Spleen (tissue), 11 donors: ENCODE data around the gene MCHR1. TPM values are rescaled to one million over a fixed set of nuclear protein-coding genes. Genes with fewer than 3 reads are reported as not detected.

Experiments
- DNase-seq: peaks from one replicate; pipeline ENCODE4 v3.0.0-alpha.2; 2020
- H3K27ac ChIP-seq, 8 donors: fragments of 200-600 bp; sonication (generic) in 7 of 8; 1 replicate in 4 of 8; 2 replicates in 4 of 8; pipeline versions ENCODE4 v1.5.0 to v1.8.0; 2016 to 2021; ENCODE audit warnings: inconsistent platforms in 4 of 8, mild to moderate bottlenecking in 4 of 8, moderate library complexity in 1 of 8
- H3K27me3 ChIP-seq, 7 donors: fragments of 200-600 bp; sonication (generic) in 6 of 7; replicated peaks in 1 of 7; 1 replicate in 4 of 7; 2 replicates in 3 of 7; pipeline versions ENCODE4 v1.5.0 to v1.8.0; 2016 to 2021; ENCODE audit warnings: inconsistent platforms in 3 of 7, mild to moderate bottlenecking in 1 of 7
- H3K36me3 ChIP-seq, 6 donors: fragments of 200-600 bp; sonication (generic) in 5 of 6; 1 replicate in 4 of 6; 2 replicates in 2 of 6; pipeline versions ENCODE4 v1.5.0 to v1.8.0; 2016 to 2021; ENCODE audit warnings: inconsistent platforms in 2 of 6
- H3K4me1 ChIP-seq, 6 donors: fragments of 200-600 bp; sonication (generic) in 5 of 6; 1 replicate in 3 of 6; 2 replicates in 3 of 6; pipeline versions ENCODE4 v1.5.0 to v1.8.0; 2016 to 2021; ENCODE audit warnings: inconsistent platforms in 3 of 6
- H3K4me3 ChIP-seq, 8 donors: fragments of 200-600 bp; sonication (generic) in 7 of 8; 1 replicate in 4 of 8; 2 replicates in 4 of 8; pipeline versions ENCODE4 v1.5.0 to v1.8.0; 2016 to 2021; ENCODE audit warnings: inconsistent platforms in 4 of 8, mild to moderate bottlenecking in 4 of 8, moderate library complexity in 2 of 8
- H3K9me3 ChIP-seq, 8 donors: fragments of 200-600 bp; sonication (generic) in 7 of 8; 1 replicate in 4 of 8; 2 replicates in 4 of 8; pipeline versions ENCODE4 v1.5.0 to v1.8.0; 2016 to 2021; ENCODE audit warnings: inconsistent platforms in 4 of 8
- CTCF ChIP-seq, 11 experiments: fragments of 200-600 bp in 7 of 11; fragments of 450-650 bp in 4 of 11; sonication (generic) in 4 of 11; IDR thresholded peaks in 8 of 11; conservative IDR thresholded peaks in 3 of 11; 1 replicate in 7 of 11; 2 replicates in 4 of 11; pipeline versions ENCODE4 v1.4.0 to v1.8.0; 2016 to 2021; ENCODE audit warnings: antibody characterized with exemption in 11 of 11, inconsistent platforms in 4 of 11, mild to moderate bottlenecking in 1 of 11
- POLR2A ChIP-seq, 3 donors: fragments of 450-650 bp; IDR thresholded peaks; one replicate each; pipeline ENCODE4 v1.5.1; 2017; ENCODE audit warnings: antibody characterized with exemption in 3 of 3, mild to moderate bottlenecking in 1 of 3
- POLR2AphosphoS5 ChIP-seq, 3 donors: sonication (generic); formaldehyde crosslinking; IDR thresholded peaks; one replicate each; pipeline ENCODE4 v1.5.1; 2017; ENCODE audit warnings: antibody characterized with exemption in 3 of 3
- WGBS, 5 donors: extraction: QIAGEN DNeasy Blood & Tissue Kit in 3 of 5; methylation state at CpG; one replicate each; pipeline versions ENCODE4 v1.1.5 to v1.1.7; 2013 to 2018; 5-methylcytosine and 5-hydroxymethylcytosine counted together
- intact Hi-C: fragments of 100-400 bp; cut with DNase I; formaldehyde crosslinking; loops from one replicate; pipeline ENCODE4 v1.15.0; 2023; ENCODE audit warnings: low total_unique reads
- polyA plus RNA-seq, 3 donors: library from polyadenylated mRNA; stranded (reverse); fragments of 200-250 nt; gene quantifications; one replicate each; pipeline ENCODE4 v1.2.1, GENCODE V29; 2013
- total RNA-seq, 7 donors: library from RNA; depleted of rRNA in 3 of 7; stranded (reverse); fragments of >200 nt in 3 of 7; fragmentation: NEBNext Ultra II Directional in 4 of 7; extraction: Animal tissue kit (Norgen Biotek cat#: 25700) in 4 of 7; gene quantifications; one replicate each; pipeline versions ENCODE4 v1.1.0 to v1.2.1, GENCODE V29; 2016 to 2021
- donor health status: healthy with polysubstance abuse.
- donor health status: DM: no; HTN: no; CAD: no; lungs with moderate emphysema.
- donor health status: DM: no; HTN: no; CAD: no.
- donor health status: Bipolar disorder and iron deficiency.
- donor health status: healthy.
- donor health status: DM: no; HTN: no; CAD: no.
- donor health status: DM: yes; HTN: yes; CAD: no.

MCHR1 gene
- total and polyA plus RNA-seq, 10 donors, result 0.10 to 0.70 (median 0.23) TPM; not detected in 5

- intact Hi-C loops, result loop anchor here (5.0 kb wide), 2 partner anchors 114 to 204 kb away; no protein-coding TSS in a partner anchor
- WGBS, 5 donors, result 83 to 96% (median 94%) methylated on average over 6 of the region's 6 CpGs
- Histone ChIP-seq H3K9me3 (no peaks in the 10 kb centered on the region), H3K27me3 (no peaks in the 10 kb centered on the region), H3K4me1 (peaks cover 0 to 22% (median 15%) of the 10 kb centered on the region in 6 donors), H3K36me3 (no peaks in the 10 kb centered on the region), H3K27ac (no peak overlapping the region), H3K4me3 (no peak overlapping the region)
- DNase-seq, result no peak
- TF ChIP-seq POLR2AphosphoS5 (IDR thresholded peaks at IDR 0.05), result no peak
- TF ChIP-seq CTCF (IDR thresholded peaks at IDR 0.05 in 8 of 11, conservative IDR thresholded peaks at IDR 0.05 in 3 of 11), result no peak
- no peak for TF ChIP-seq POLR2A (IDR thresholded peaks at IDR 0.05)
These were observed 38.0 kb upstream of the MCHR1 start for GRCh38 chr22:40641269-40641668.

- TF ChIP-seq POLR2A (IDR thresholded peaks at IDR 0.05), result no peak
- TF ChIP-seq POLR2AphosphoS5 (IDR thresholded peaks at IDR 0.05), result no peak
- no peak for TF ChIP-seq CTCF (IDR thresholded peaks at IDR 0.05 in 8 of 11, conservative IDR thresholded peaks at IDR 0.05 in 3 of 11)
- DNase-seq, result peak; percentile 35
These were observed 37.0 kb upstream of the MCHR1 start for GRCh38 chr22:40642316-40642715.

GRCh38 chr22:40645579-40646197 is 33.6 kb upstream of the MCHR1 start:
- 61 to 76% (median 62%) methylated on average over 4 of the region's 4 CpGs for WGBS, 5 donors
- Histone ChIP-seq H3K4me3 (no peak overlapping the region), H3K27ac (peak overlapping the region in 2 of 8 donors; percentile 66 to 67), H3K4me1 (peaks cover 0 to 22% (median 12%) of the 10 kb centered on the region in 6 donors), H3K9me3 (no peaks in the 10 kb centered on the region), H3K27me3 (no peaks in the 10 kb centered on the region), H3K36me3 (no peaks in the 10 kb centered on the region)
- intact Hi-C loops, result no loop called here
- no peak for TF ChIP-seq POLR2AphosphoS5 (IDR thresholded peaks at IDR 0.05)
- TF ChIP-seq CTCF (IDR thresholded peaks at IDR 0.05 in 8 of 11, conservative IDR thresholded peaks at IDR 0.05 in 3 of 11), result no peak
- no peak for TF ChIP-seq POLR2A (IDR thresholded peaks at IDR 0.05)
- no peak for DNase-seq

More at GRCh38 chr22:40642316-40642715, 37.0 kb upstream of the MCHR1 start:
- Histone ChIP-seq H3K27ac (no peak overlapping the region), H3K4me3 (no peak overlapping the region), H3K27me3 (no peaks in the 10 kb centered on the region), H3K36me3 (no peaks in the 10 kb centered on the region), H3K4me1 (peaks cover 0 to 29% (median 23%) of the 10 kb centered on the region in 6 donors), H3K9me3 (no peaks in the 10 kb centered on the region)
- WGBS, 5 donors, result 93 to 100% (median 95%) methylated on average over 4 of the region's 4 CpGs
- intact Hi-C loops, result loop anchor here (5.0 kb wide), 2 partner anchors 115 to 205 kb away; no protein-coding TSS in a partner anchor

- Histone ChIP-seq H3K9me3 (no peaks in the 10 kb centered on the region), H3K4me3 (no peak overlapping the region), H3K27me3 (no peaks in the 10 kb centered on the region), H3K27ac (no peak overlapping the region), H3K4me1 (peaks cover 0 to 41% (median 12%) of the 10 kb centered on the region in 6 donors), H3K36me3 (no peaks in the 10 kb centered on the region)
- 87 to 93% (median 90%) methylated on average over 10 of the region's 10 CpGs for WGBS, 5 donors
- TF ChIP-seq POLR2AphosphoS5 (IDR thresholded peaks at IDR 0.05) (no peak), CTCF (IDR thresholded peaks at IDR 0.05 in 8 of 11, conservative IDR thresholded peaks at IDR 0.05 in 3 of 11) (no peak), POLR2A (IDR thresholded peaks at IDR 0.05) (no peak)
- DNase-seq, result peak; percentile 40
- intact Hi-C loops, result no loop called here
These were observed 30.9 kb upstream of the MCHR1 start for GRCh38 chr22:40648386-40648785.
